22Rv1 (cell line): Measurements from ENCODE around the gene PRSS2.

Experiments used
- ZFX ChIP-seq: fragments of 450-650 bp; IDR thresholded peaks from 2 replicates; pipeline ENCODE4 v1.6.1; 2017; ENCODE audit warnings: antibody characterized with exemption, borderline replicate concordance
- TF ChIP-seq, protein P1 (sequence below): fragments of 450-650 bp; IDR thresholded peaks from 2 replicates; pipeline ENCODE4 v1.5.1; 2017; ENCODE audit warnings: mild to moderate bottlenecking

DNA sequence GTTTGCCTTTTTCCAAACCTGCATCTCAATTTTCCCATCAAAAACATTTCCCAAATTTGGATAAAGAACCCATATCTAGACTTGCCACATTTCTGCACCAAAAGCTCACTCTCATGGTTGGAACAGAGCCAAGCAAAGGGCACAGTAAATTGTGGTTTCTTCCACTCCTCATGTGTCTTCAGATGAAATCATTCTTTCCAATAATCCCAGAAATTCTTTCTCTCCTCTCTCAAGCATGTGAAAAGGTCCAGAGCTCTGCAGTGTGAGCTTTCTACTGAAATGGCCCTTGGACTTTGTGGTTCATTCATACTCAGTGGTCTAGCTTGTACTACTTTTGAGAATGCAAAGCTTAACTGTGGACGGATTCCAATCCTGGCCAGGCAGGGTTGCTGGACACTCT, 19.8 kb downstream of the PRSS2 start:
- TF ChIP-seq, protein P1, sequence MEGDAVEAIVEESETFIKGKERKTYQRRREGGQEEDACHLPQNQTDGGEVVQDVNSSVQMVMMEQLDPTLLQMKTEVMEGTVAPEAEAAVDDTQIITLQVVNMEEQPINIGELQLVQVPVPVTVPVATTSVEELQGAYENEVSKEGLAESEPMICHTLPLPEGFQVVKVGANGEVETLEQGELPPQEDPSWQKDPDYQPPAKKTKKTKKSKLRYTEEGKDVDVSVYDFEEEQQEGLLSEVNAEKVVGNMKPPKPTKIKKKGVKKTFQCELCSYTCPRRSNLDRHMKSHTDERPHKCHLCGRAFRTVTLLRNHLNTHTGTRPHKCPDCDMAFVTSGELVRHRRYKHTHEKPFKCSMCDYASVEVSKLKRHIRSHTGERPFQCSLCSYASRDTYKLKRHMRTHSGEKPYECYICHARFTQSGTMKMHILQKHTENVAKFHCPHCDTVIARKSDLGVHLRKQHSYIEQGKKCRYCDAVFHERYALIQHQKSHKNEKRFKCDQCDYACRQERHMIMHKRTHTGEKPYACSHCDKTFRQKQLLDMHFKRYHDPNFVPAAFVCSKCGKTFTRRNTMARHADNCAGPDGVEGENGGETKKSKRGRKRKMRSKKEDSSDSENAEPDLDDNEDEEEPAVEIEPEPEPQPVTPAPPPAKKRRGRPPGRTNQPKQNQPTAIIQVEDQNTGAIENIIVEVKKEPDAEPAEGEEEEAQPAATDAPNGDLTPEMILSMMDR, result no peak
- TF ChIP-seq ZFX, result no peak
